Esophagus (tissue), 2 donors: ENCODE measurements around the gene CORO7. TPM values are rescaled to one million over a fixed set of nuclear protein-coding genes. Genes with fewer than 3 reads are reported as not detected.
"Not testable (repeated sequence)": the region's sequence is repeated elsewhere in the genome, so short reads cannot be mapped to it uniquely, and the experiment has no call there.

Experiments used
- H3K27ac ChIP-seq, 2 donors: one replicate each; pipeline ENCODE4 v1.5.1; 2013; ENCODE audit warnings: low read depth in 2 of 2, mild to moderate bottlenecking in 2 of 2, inconsistent platforms in 1 of 2, low read length in 1 of 2, moderate library complexity in 1 of 2
- H3K27me3 ChIP-seq, 2 donors: one replicate each; pipeline ENCODE4 v1.6.1; 2013; ENCODE audit warnings: low read length in 2 of 2, control low read depth in 1 of 2, mild to moderate bottlenecking in 1 of 2; ENCODE audit not compliant: insufficient read depth in 2 of 2, control insufficient read depth in 1 of 2
- H3K36me3 ChIP-seq, 2 donors: one replicate each; pipeline ENCODE4 v1.6.1; 2013; ENCODE audit warnings: low read length in 1 of 2; ENCODE audit not compliant: control insufficient read depth in 2 of 2, insufficient read depth in 2 of 2
- H3K4me1 ChIP-seq, 2 donors: one replicate each; pipeline ENCODE4 v1.6.1; 2013; ENCODE audit warnings: low read length in 1 of 2; ENCODE audit not compliant: control insufficient read depth in 2 of 2, insufficient read depth in 2 of 2
- H3K4me3 ChIP-seq, 2 donors: one replicate each; pipeline ENCODE4 v1.5.1; 2013; ENCODE audit warnings: low read length in 2 of 2, mild to moderate bottlenecking in 2 of 2, low read depth in 1 of 2, moderate library complexity in 1 of 2
- H3K9me3 ChIP-seq, 2 donors: one replicate each; pipeline ENCODE4 v1.6.1; 2013; ENCODE audit warnings: mild to moderate bottlenecking in 2 of 2, low read depth in 1 of 2, low read length in 1 of 2, moderate library complexity in 1 of 2; ENCODE audit not compliant: control insufficient read depth in 2 of 2, insufficient read depth in 1 of 2
- WGBS, 2 donors: extraction: QIAGEN DNeasy Blood & Tissue Kit; methylation state at CpG; one replicate each; pipeline ENCODE4 v1.1.7; 2013; 5-methylcytosine and 5-hydroxymethylcytosine counted together
- polyA plus RNA-seq, 2 donors: library from polyadenylated mRNA; stranded (reverse); fragments of 200-250 nt; gene quantifications; one replicate each; pipeline ENCODE4 v1.2.3, GENCODE V29; 2013
- donor health status: healthy with polysubstance abuse.
- donor health status: Bipolar disorder and iron deficiency.

CORO7 gene
- polyA plus RNA-seq, 2 donors: 11.6 to 12.8 TPM

DNA sequence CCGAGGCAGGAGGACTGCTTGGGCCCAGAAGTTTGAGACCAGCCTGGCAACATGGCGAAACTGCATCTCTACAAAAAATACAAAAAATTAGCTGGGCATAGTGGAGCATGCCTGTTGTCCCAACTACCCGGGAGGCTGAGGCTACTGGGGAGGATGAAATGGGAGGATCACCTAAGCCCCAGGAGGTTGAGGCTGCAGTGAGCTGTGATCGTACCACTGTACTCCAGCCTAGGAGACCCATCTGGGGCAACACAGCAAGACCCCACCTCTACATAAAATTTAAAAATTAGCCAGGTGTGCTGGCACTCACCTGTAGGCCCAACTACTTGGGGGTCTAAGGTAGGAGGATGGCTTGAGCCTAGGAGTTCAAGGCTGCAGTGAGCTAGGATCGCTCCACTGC, 67.1 kb downstream of the CORO7 start:
- Histone ChIP-seq H3K9me3 (peaks cover 0 to 1% of the 10 kb centered on the region in 2 donors), H3K36me3 (peaks cover 0 to 4% of the 10 kb centered on the region in 2 donors), H3K27me3 (no peaks in the 10 kb centered on the region), H3K4me1 (peaks cover 4 to 9% of the 10 kb centered on the region in 2 donors), H3K4me3 (no peak overlapping the region), H3K27ac (no peak overlapping the region)
- WGBS, 2 donors: 97 to 98% methylated on average over 5 of the region's 5 CpGs

DNA sequence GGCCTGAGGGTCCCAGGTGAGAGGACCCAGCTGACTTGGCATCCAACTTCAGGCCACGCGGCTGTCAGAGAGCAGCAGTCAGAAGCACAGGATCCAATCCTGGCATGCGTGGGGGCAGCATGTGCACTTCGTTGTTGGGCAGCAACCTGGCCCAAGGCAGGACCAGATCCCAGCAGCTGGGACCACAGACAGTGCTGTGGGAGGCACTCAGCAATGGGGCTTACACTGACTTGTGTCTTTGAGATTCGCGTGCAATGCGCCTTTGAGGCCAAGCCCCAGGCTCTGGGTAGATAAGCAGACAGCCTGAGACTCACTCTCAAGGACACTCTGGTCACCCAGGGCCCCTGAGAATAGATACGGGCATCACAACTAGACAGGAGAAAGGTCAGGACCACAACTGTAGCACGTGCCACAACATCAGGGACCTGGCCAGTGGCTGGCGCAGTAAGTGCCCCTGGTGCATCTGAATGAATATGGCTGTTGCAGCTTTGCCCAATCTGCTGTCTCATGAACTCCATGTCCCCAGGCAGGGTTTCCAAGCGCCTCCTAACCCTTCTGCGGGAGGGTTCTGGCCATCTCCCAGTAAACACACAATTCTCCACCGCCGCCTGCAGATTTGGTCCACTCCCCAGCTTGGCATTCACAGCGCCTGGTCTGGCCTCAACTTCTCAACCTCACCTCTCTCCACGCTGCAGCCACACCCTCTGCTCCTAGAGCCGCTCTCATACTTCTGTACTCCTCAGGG, 68.5 kb downstream of the CORO7 start:
- H3K4me3 ChIP-seq: no peak overlapping the region
- WGBS, 2 donors: 68 to 69% methylated on average over 17 of the region's 17 CpGs
- H3K27me3 ChIP-seq: no peaks in the 10 kb centered on the region
- peaks cover 4 to 9% of the 10 kb centered on the region in 2 donors for H3K4me1 ChIP-seq
- H3K27ac ChIP-seq: peak overlapping the region in 1 of 2 donors; percentile 26
- H3K36me3 ChIP-seq: peaks cover 0 to 6% of the 10 kb centered on the region in 2 donors
- peaks cover 0 to 1% of the 10 kb centered on the region in 2 donors for H3K9me3 ChIP-seq

DNA sequence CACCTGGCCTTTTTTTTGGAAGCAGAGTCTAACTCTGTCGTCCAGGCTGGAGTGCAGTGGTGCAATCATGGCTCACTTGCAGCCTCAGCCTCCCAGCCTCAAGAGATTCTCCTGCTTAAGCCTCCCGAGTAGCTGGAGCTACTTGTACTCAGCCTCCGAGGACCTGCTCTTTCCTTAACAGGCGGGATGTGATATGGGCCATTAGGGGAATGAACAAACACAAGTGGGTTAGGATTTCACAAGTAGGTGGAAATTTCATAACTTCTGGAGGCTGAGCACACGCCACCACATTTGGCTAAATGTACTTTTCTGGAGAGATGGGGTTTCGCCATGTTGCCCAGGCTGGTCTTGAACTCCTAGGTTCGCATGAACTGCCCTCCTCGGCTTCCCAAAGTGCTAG, 69.4 kb downstream of the CORO7 start:
- Histone ChIP-seq H3K27me3 (no peaks in the 10 kb centered on the region), H3K4me1 (peaks cover 4 to 9% of the 10 kb centered on the region in 2 donors), H3K27ac (no peak overlapping the region), H3K4me3 (no peak overlapping the region), H3K9me3 (peaks cover 0 to 1% of the 10 kb centered on the region in 2 donors), H3K36me3 (peaks cover 0 to 8% of the 10 kb centered on the region in 2 donors)
- 84 to 88% methylated on average over 8 of the region's 8 CpGs for WGBS, 2 donors

DNA sequence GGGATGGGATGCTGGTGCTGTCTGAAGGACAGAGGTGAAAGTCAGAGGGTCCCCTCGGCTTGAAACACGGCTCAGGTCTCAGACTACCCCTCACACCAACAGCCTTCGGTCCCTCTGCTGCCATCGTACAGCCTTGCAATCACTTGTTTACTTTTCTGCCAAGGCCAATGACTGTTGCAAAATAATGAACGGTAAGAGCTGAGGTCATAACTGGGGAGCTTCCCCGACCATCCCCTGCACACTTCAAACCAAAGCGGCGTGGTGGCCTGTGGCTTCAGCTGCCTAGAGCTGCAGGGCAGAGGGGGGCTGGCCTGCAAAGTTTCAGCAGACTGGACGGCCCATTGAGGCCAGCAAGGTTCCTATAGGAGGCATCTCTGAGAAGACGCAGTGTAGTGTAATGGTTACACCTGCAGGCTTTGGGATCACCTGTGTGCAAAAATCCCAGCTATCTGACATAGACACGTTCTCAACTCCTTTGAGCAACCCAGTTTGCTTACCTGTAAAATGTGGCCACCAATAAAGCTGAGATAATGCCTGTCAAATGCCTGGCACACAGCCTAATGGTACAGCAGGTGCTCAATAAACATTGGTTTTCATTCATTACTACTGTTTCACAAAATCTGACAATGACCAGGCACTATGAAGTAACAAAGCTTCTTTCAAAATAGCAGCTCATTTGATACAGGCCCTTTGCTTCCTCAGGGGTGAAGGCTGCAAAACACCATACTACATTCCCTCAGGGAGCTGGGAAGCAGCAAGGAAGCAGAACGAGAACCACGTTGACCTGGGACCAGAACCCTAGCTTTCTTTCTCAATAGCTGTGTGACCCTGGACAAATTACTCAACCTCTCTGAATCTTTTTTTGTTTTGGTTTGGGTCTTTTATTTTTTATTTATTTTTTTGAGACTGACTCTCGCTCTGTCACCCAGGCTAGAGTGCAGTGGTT, 70.3 kb downstream of the CORO7 start:
- Histone ChIP-seq H3K36me3 (peaks cover 0 to 11% of the 10 kb centered on the region in 2 donors), H3K4me1 (peaks cover 4 to 9% of the 10 kb centered on the region in 2 donors), H3K4me3 (no peak overlapping the region), H3K27ac (peak overlapping the region in 1 of 2 donors; percentile 15), H3K27me3 (no peaks in the 10 kb centered on the region), H3K9me3 (peaks cover 0 to 1% of the 10 kb centered on the region in 2 donors)
- 63 to 72% methylated on average over 14 of the region's 14 CpGs for WGBS, 2 donors

DNA sequence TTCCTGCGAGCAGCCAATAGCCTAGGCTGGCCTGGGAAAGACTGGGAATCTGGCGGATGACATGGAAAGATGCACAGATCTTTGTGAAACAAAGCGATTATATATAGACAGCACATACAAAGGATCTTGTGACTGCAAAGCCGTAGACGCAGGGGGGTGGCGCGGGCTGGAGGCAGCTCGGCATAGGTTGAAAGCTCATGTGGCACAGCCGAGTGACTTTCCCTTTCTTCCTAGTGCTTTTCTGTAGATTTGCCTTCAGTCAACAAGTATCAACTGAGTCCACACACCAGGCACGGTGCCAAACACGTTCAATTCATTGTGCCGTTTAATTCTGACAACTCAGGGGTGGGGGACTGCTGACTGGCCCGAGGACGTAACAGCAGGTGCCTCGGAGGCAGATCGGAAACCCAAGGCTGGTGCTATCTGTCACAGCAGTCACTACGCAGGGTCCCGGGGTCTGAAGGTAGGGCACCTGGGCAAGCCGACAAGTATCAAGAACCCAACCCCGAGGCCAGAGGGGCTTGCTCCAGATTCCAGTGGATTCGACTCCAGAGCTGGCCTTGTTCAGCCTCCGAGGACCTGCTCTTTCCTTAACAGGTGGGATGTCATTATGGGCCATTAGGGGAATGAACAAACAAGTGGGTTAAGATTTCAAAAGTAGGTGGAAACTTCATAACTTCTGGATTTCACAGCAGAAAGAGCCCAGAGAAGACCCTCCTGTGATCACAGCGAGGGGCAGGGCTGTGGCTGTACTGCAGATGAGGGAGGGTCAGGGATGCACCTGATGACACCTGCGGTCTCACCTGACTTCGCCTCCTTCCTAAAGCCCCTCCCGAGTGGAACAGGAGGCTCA, 71.2 kb downstream of the CORO7 start:
- Histone ChIP-seq H3K9me3 (peaks cover 0 to 1% of the 10 kb centered on the region in 2 donors), H3K4me1 (peaks cover under 1 to 9% of the 10 kb centered on the region in 2 donors), H3K27me3 (no peaks in the 10 kb centered on the region), H3K36me3 (peaks cover 6 to 16% of the 10 kb centered on the region in 2 donors), H3K4me3 (no peak overlapping the region), H3K27ac (no peak overlapping the region)
- 61 to 65% methylated on average over 26 of the region's 26 CpGs for WGBS, 2 donors

DNA sequence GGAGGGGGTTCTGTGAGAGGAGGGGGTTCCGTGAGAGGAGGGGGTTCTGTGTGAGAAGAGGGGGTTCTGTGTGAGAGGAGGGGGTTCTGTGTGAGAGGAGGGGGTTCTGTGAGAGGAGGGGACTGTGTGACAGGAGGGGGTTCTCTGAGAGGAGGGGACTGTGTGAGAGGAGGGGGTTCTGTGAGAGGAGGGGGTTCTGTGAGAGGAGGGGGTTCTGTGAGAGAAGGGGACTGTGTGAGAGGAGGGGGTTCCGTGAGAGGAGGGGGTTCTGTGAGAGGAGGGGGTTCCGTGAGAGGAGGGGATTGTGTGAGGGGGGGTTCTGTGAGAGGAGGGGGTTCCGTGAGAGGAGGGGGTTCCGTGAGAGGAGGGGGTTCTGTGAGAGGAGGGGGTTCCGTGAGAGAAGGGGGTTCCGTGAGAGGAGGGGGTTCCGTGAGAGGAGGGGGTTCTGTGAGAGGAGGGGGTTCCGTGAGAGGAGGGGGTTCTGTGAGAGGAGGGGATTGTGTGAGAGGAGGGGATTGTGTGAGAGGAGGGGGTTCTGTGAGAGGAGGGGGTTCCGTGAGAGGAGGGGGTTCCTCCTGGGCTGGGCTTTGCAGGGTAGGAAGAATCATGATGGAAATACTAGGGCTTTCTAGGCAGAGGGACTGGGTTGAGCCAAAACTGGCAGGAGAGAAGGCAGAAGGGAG, 72.0 kb downstream of the CORO7 start:
- H3K9me3 ChIP-seq, H3K27ac ChIP-seq, H3K27me3 ChIP-seq, H3K4me3 ChIP-seq: not testable (repeated sequence)
- Histone ChIP-seq H3K36me3 (peaks cover 10 to 16% of the 10 kb centered on the region in 2 donors), H3K4me1 (peaks cover 2 to 12% of the 10 kb centered on the region in 2 donors)
- 41% methylated on average over 9 of the region's 10 CpGs for WGBS, 2 donors

DNA sequence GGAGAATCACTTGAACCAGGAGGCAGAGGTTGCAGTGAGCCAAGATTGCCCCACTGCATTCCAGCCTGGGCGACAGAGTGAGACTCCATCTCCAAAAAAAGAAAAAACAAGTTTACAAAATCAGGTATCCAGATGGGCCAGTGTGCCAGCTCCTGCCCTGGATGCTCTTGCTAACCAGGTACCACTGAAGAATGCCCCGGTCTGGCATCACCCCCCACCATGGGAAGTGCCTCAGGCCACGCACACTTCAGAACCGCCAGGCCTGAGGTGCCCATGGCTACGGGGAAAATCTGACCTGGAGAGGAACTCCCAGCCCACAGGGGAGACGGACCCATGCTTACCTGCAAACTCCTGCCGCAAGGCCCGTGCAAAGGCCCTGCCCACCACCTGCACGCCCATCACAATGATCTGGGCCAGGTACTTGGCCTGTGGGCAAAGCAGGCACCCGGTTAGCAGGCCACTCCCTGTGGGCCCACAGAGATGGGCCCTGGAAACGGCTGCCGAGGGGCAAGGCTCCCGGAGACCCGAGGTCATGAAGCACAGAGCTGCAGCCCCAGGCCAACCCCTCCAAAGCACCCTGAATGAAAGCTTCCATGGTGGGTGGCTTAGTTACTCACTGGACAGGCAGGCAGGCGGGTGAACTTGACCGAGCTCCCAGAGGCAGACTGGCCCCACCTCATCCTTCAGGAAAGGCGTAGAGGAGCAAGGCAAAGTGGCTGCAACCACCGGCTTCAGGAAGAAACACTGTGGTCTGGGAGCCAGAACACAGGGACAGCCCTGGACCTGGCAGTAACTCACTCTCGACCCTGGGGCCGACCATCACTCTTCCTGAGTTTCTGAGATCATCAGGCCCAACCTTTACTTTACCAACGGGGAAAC, 73.3 kb downstream of the CORO7 start:
- Histone ChIP-seq H3K27me3 (no peaks in the 10 kb centered on the region), H3K4me3 (no peak overlapping the region), H3K9me3 (peaks cover 0 to 1% of the 10 kb centered on the region in 2 donors), H3K4me1 (peaks cover 2 to 12% of the 10 kb centered on the region in 2 donors), H3K36me3 (peaks cover 14 to 16% of the 10 kb centered on the region in 2 donors), H3K27ac (no peak overlapping the region)
- WGBS, 2 donors: 83 to 85% methylated on average over 21 of the region's 21 CpGs

DNA sequence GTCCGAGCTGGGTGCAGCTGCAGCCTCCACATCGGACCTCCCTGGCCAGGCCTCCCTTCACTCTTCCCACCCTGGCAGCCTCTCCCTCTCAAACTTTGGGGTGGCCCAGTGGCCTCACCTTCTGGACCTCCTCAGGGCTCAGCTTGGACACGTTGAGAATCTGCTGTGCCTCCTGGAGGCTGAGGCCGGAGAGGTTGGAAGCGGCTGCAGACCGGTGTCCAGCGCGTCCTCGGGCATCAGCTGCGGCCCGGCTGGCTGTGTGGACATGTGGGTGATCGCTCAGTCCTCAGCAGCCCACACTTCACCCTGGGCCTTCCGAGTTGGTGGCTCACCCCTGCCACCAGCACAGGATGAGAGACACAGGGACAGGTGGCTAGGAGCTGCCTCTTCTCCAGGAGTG, 75.1 kb downstream of the CORO7 start:
- H3K27ac ChIP-seq: no peak overlapping the region
- H3K9me3 ChIP-seq: peaks cover 0 to 1% of the 10 kb centered on the region in 2 donors
- H3K27me3 ChIP-seq: no peaks in the 10 kb centered on the region
- 94 to 95% methylated on average over 13 of the region's 13 CpGs for WGBS, 2 donors
- H3K36me3 ChIP-seq: peaks cover 14 to 15% of the 10 kb centered on the region in 2 donors
- H3K4me1 ChIP-seq: peaks cover 2 to 9% of the 10 kb centered on the region in 2 donors
- H3K4me3 ChIP-seq: no peak overlapping the region
